MM.1S (cell line): ENCODE results near the gene CD38.

Source experiments
- DNase-seq: peaks from one replicate; pipeline ENCODE4 v3.0.0-alpha.2; 2015
- H2AFZ ChIP-seq: fragments of 300-600 bp; sonication (generic); 2 replicates; pipeline ENCODE4 v1.6.0; 2016; ENCODE audit warnings: antibody characterized with exemption, low read length
- H3F3A ChIP-seq: fragments of 300-600 bp; sonication (generic); 2 replicates; pipeline ENCODE4 v1.6.1; 2016; ENCODE audit warnings: mild to moderate bottlenecking, antibody characterized with exemption, low read length, moderate library complexity, mixed read lengths; ENCODE audit not compliant: insufficient read depth
- H3K27ac ChIP-seq: fragments of 300-600 bp; sonication (generic); 2 replicates; pipeline ENCODE4 v1.5.1; 2016; ENCODE audit warnings: mild to moderate bottlenecking, low read length
- H3K27me3 ChIP-seq: fragments of 300-600 bp; sonication (generic); replicated peaks from 2 replicates; pipeline ENCODE4 v1.6.0; 2016; ENCODE audit warnings: low read length; ENCODE audit not compliant: insufficient read depth
- H3K36me3 ChIP-seq: fragments of 300-600 bp; sonication (generic); replicated peaks from 2 replicates; pipeline ENCODE4 v1.6.1; 2016; ENCODE audit warnings: mild to moderate bottlenecking, low read length, mixed read lengths; ENCODE audit not compliant: insufficient read depth
- H3K4me1 ChIP-seq: fragments of 300-600 bp; sonication (generic); 2 replicates; pipeline ENCODE4 v1.6.1; 2016; ENCODE audit warnings: low read length, mixed read lengths
- H3K4me2 ChIP-seq: fragments of 300-600 bp; sonication (generic); 2 replicates; pipeline ENCODE4 v1.6.0; 2016; ENCODE audit warnings: low read depth, low read length
- H3K4me3 ChIP-seq: fragments of 300-600 bp; sonication (generic); 2 replicates; pipeline ENCODE4 v1.5.1; 2016; ENCODE audit warnings: low read length, mixed read lengths
- H3K79me2 ChIP-seq: fragments of 300-600 bp; sonication (generic); 2 replicates; pipeline ENCODE4 v1.6.1; 2016; ENCODE audit warnings: mixed run types, low read length, mixed read lengths
- H3K9ac ChIP-seq: fragments of 300-600 bp; sonication (generic); 2 replicates; pipeline ENCODE4 v1.6.1; 2016; ENCODE audit warnings: low read length, mixed read lengths
- H3K9me2 ChIP-seq: fragments of 300-600 bp; sonication (generic); replicated peaks from 2 replicates; pipeline ENCODE4 v1.6.1; 2016; ENCODE audit warnings: mild to moderate bottlenecking, low read length, mixed read lengths; ENCODE audit not compliant: insufficient read depth
- H3K9me3 ChIP-seq: fragments of 300-600 bp; sonication (generic); replicated peaks from 2 replicates; pipeline ENCODE4 v1.6.1; 2016; ENCODE audit warnings: mild to moderate bottlenecking, low read length, mixed read lengths; ENCODE audit not compliant: insufficient read depth
- H4K20me1 ChIP-seq: fragments of 300-600 bp; sonication (generic); 2 replicates; pipeline ENCODE4 v1.6.1; 2016; ENCODE audit warnings: mild to moderate bottlenecking, low read length, moderate library complexity, mixed read lengths; ENCODE audit not compliant: insufficient read depth
- CTCF ChIP-seq: fragments of 300-600 bp; sonication (generic); IDR thresholded peaks from 2 replicates; pipeline ENCODE4 v1.5.1; 2016; ENCODE audit warnings: antibody characterized with exemption, low read length, mixed read lengths
- EZH2 ChIP-seq: fragments of 300-600 bp; sonication (generic); optimal IDR thresholded peaks from 2 replicates; pipeline ENCODE3; 2017; ENCODE audit warnings: low read depth, mild to moderate bottlenecking, antibody characterized with exemption, low read length, mixed read lengths
- EZH2phosphoT487 ChIP-seq: fragments of 300-600 bp; sonication (generic); IDR thresholded peaks from 2 replicates; pipeline ENCODE4 v1.6.1; 2018; ENCODE audit warnings: antibody characterized with exemption, low read length

The CD38 gene

GRCh38 chr4:15742637-15743036, 35.5 kb upstream of the CD38 start:
- no peak for DNase-seq
- Histone ChIP-seq H2AFZ (no peak overlapping the region), H4K20me1 (no peaks in the 10 kb centered on the region), H3K4me3 (no peak overlapping the region), H3K79me2 (no peaks in the 10 kb centered on the region), H3F3A (no peaks in the 10 kb centered on the region), H3K36me3 (no peaks in the 10 kb centered on the region), H3K9ac (no peak overlapping the region), H3K4me2 (no peak overlapping the region), H3K27ac (no peak overlapping the region), H3K9me3 (no peaks in the 10 kb centered on the region), H3K9me2 (no peaks in the 10 kb centered on the region), H3K4me1 (no peaks in the 10 kb centered on the region), H3K27me3 (no peaks in the 10 kb centered on the region)
- no peak for TF ChIP-seq CTCF
- no peak for TF ChIP-seq EZH2
- TF ChIP-seq EZH2phosphoT487, result no peak

GRCh38 chr4:15744016-15744545, 34.0 kb upstream of the CD38 start:
- no peak overlapping the region for H3K4me2 ChIP-seq
- no peaks in the 10 kb centered on the region for H3F3A ChIP-seq
- H3K9me2 ChIP-seq, result no peaks in the 10 kb centered on the region
- H3K27me3 ChIP-seq, result no peaks in the 10 kb centered on the region
- H3K4me3 ChIP-seq, result no peak overlapping the region
- H4K20me1 ChIP-seq, result no peaks in the 10 kb centered on the region
- H3K36me3 ChIP-seq, result no peaks in the 10 kb centered on the region
- TF ChIP-seq EZH2 (no peak), EZH2phosphoT487 (no peak), CTCF (no peak)
- H2AFZ ChIP-seq, result no peak overlapping the region
- no peak for DNase-seq
- H3K4me1 ChIP-seq, result no peaks in the 10 kb centered on the region
- no peaks in the 10 kb centered on the region for H3K79me2 ChIP-seq
- no peak overlapping the region for H3K9ac ChIP-seq
- H3K9me3 ChIP-seq, result no peaks in the 10 kb centered on the region
- no peak overlapping the region for H3K27ac ChIP-seq

GRCh38 chr4:15746110-15746509, 32.0 kb upstream of the CD38 start:
- H3K9me2 ChIP-seq, result no peaks in the 10 kb centered on the region

More at GRCh38 chr4:15746110-15746509, 32.0 kb upstream of the CD38 start:
- H3K79me2 ChIP-seq, result no peaks in the 10 kb centered on the region
- no peak overlapping the region for H3K27ac ChIP-seq
- no peaks in the 10 kb centered on the region for H4K20me1 ChIP-seq
- H3K36me3 ChIP-seq, result no peaks in the 10 kb centered on the region
- no peaks in the 10 kb centered on the region for H3K4me1 ChIP-seq
- H3K4me3 ChIP-seq, result no peak overlapping the region
- no peaks in the 10 kb centered on the region for H3K9me3 ChIP-seq
- H3F3A ChIP-seq, result no peaks in the 10 kb centered on the region
- H3K4me2 ChIP-seq, result no peak overlapping the region
- no peak for TF ChIP-seq CTCF
- TF ChIP-seq EZH2, result no peak
- no peak for TF ChIP-seq EZH2phosphoT487
- no peak overlapping the region for H3K9ac ChIP-seq
- no peaks in the 10 kb centered on the region for H3K27me3 ChIP-seq
- no peak for DNase-seq
- H2AFZ ChIP-seq, result no peak overlapping the region
